Endothelial cell of umbilical vein (primary cell): ENCODE data around the gene ZNF334. TPM values are rescaled to one million over a fixed set of nuclear protein-coding genes. Genes with fewer than 3 reads are reported as not detected.

Experiments
- BruUV-seq: library from RNA; stranded (reverse); fragments of 400-500 nt; replicated peaks from 2 replicates; lab custom pipeline; 2021; lab: Mats Ljungman, UMichigan
- CTCF ChIA-PET: fragments of 300-600, 350-600 bp; sonication (Branson Sonifier 250); formaldehyde crosslinking; loops from one replicate; lab custom pipeline; 2021; ENCODE audit warnings: antibody characterized with exemption, inconsistent platforms; lab: Charles Lee
- POLR2A ChIA-PET: fragments of 300-600, 350-600 bp; sonication (Branson Sonifier 250); formaldehyde crosslinking; loops from one replicate; lab custom pipeline; 2021; ENCODE audit warnings: antibody characterized with exemption, inconsistent platforms; lab: Charles Lee
- DNase-seq: peaks from one replicate; pipeline ENCODE4 v3.0.0-alpha.2; 2011; ENCODE audit warnings: low read depth, low spot score
- FAIRE-seq: peaks from 2 replicates; lab custom pipeline; 2011; peaks lifted over from hg19 to GRCh38; lab: Jason Lieb, UNC
- H2AFZ ChIP-seq: 2 replicates; pipeline ENCODE4 v1.6.0; 2012; ENCODE audit warnings: low read depth, low read length, control low read depth, inconsistent platforms
- H3K27ac ChIP-seq: 2 replicates; pipeline ENCODE4 v1.5.1; 2011; ENCODE audit warnings: low read depth, mild to moderate bottlenecking, control low read depth, low read length, moderate library complexity; ENCODE audit not compliant: insufficient read depth
- H3K27me3 ChIP-seq, 2 experiments: 2 replicates each; pipeline versions ENCODE4 v1.6.0 to v1.6.1; 2011; ENCODE audit warnings: low read length in 2 of 2, mixed read lengths in 1 of 2; ENCODE audit not compliant: control insufficient read depth in 2 of 2, insufficient read depth in 2 of 2
- H3K36me3 ChIP-seq, 2 experiments: 2 replicates in 1 of 2; 3 replicates in 1 of 2; pipeline ENCODE4 v1.5.1; 2011; ENCODE audit warnings: low read length in 2 of 2, mild to moderate bottlenecking in 1 of 2, moderate library complexity in 1 of 2; ENCODE audit not compliant: control insufficient read depth in 2 of 2, insufficient read depth in 2 of 2; ENCODE audit errors: extremely low read depth in 1 of 2
- H3K4me1 ChIP-seq: 3 replicates; pipeline ENCODE4 v1.5.1; 2011; ENCODE audit warnings: mild to moderate bottlenecking, low read length; ENCODE audit not compliant: control insufficient read depth, insufficient read depth; ENCODE audit errors: extremely low read depth
- H3K4me2 ChIP-seq: 2 replicates; pipeline ENCODE4 v1.6.1; 2011; ENCODE audit warnings: low read length, control low read depth, mixed read lengths; ENCODE audit not compliant: insufficient read depth
- H3K4me3 ChIP-seq, 3 experiments: fragments of 200-600 bp in 1 of 3; sonication (generic), shearing (Covaris generic) in 1 of 3; replicated peaks in 1 of 3; 2 replicates each; pipeline ENCODE4 v1.5.1; 2011 to 2016; ENCODE audit warnings: control low read depth in 3 of 3, low read length in 3 of 3, mild to moderate bottlenecking in 2 of 3, inconsistent platforms in 1 of 3, low read depth in 1 of 3, moderate library complexity in 1 of 3; ENCODE audit not compliant: insufficient read depth in 1 of 3
- H3K79me2 ChIP-seq: 2 replicates; pipeline ENCODE4 v1.6.0; 2012; ENCODE audit warnings: low read length, inconsistent platforms; ENCODE audit not compliant: control insufficient read depth, insufficient read depth
- H3K9ac ChIP-seq: replicated peaks from 2 replicates; pipeline ENCODE3; 2011; ENCODE audit warnings: low read length, control low read depth; ENCODE audit not compliant: insufficient read depth; ENCODE audit errors: extremely low read depth
- H3K9me1 ChIP-seq: replicated peaks from 3 replicates; pipeline ENCODE4 v1.6.0; 2011; ENCODE audit warnings: mild to moderate bottlenecking, low read length; ENCODE audit not compliant: control insufficient read depth, insufficient read depth; ENCODE audit errors: extremely low read depth
- H3K9me3 ChIP-seq: replicated peaks from 2 replicates; pipeline ENCODE4 v1.5.1; 2012; ENCODE audit warnings: low read length, inconsistent platforms; ENCODE audit not compliant: control insufficient read depth, insufficient read depth
- H4K20me1 ChIP-seq: replicated peaks from 2 replicates; pipeline ENCODE3; 2011; ENCODE audit warnings: mild to moderate bottlenecking, low read length; ENCODE audit not compliant: control insufficient read depth, insufficient read depth; ENCODE audit errors: extremely low read depth
- CTCF ChIP-seq, 2 donors: IDR thresholded peaks; 1 replicate in 1 of 2; 2 replicates in 1 of 2; pipeline ENCODE4 v1.5.1; 2011; ENCODE audit warnings: low read length in 2 of 2, mild to moderate bottlenecking in 2 of 2, moderate library complexity in 2 of 2, control low read depth in 1 of 2, inconsistent platforms in 1 of 2, low read depth in 1 of 2; ENCODE audit not compliant: insufficient read depth in 1 of 2; ENCODE audit errors: extremely low read depth in 1 of 2
- EZH2 ChIP-seq: IDR thresholded peaks from 2 replicates; pipeline ENCODE4 v1.6.1; 2012; ENCODE audit warnings: borderline replicate concordance, low read depth, mild to moderate bottlenecking, moderate library complexity, low read length, inconsistent platforms; ENCODE audit not compliant: severe bottlenecking
- FOS ChIP-seq: IDR thresholded peaks from 2 replicates; pipeline ENCODE4 v1.6.1; 2011; ENCODE audit warnings: mild to moderate bottlenecking, low read length, moderate library complexity, borderline replicate concordance; ENCODE audit not compliant: insufficient read depth
- JUN ChIP-seq: IDR thresholded peaks from 2 replicates; pipeline ENCODE4 v1.6.1; 2011; ENCODE audit warnings: borderline replicate concordance, low read depth; ENCODE audit not compliant: insufficient read length, insufficient read depth
- MAX ChIP-seq: IDR thresholded peaks from 2 replicates; pipeline ENCODE4 v1.6.1; 2011; ENCODE audit not compliant: insufficient read depth, insufficient read length
- dilution Hi-C: fragments of 300-500 bp; cut with MboI; formaldehyde crosslinking; loops from one replicate; pipeline ENCODE4 v1.15.0; 2019; ENCODE audit warnings: low sequenced_read_pairs; ENCODE audit not compliant: extremely low pct_ligation_motif_present
- intact Hi-C: fragments of 100-400 bp; cut with micrococcal nuclease; formaldehyde crosslinking; loops from one replicate; pipeline ENCODE4 v1.10.0; 2022
- polyA plus RNA-seq, 4 experiments: library from polyadenylated mRNA; depleted of rRNA in 3 of 4; stranded (reverse) in 3 of 4; unstranded in 1 of 4; fragments of >200 nt; gene quantifications; 2 replicates each; pipeline versions ENCODE4 v1.2.1 to v1.2.3, GENCODE V29; 2011 to 2012; ENCODE audit warnings: missing spikeins in 1 of 4
- total RNA-seq: library from RNA; stranded (reverse); gene quantifications from 2 replicates; pipeline ENCODE4 v1.2.3, GENCODE V29; 2021

ZNF334 gene
- total and polyA plus RNA-seq, 2 donors (not counting 3 experiments of a cell fraction or from before 2014, with no cell fraction given) = 0.08 to 1.6 TPM

- dilution Hi-C loops = no loop called here
- Histone ChIP-seq H4K20me1 (no peaks in the 10 kb centered on the region), H3K4me1 (no peaks in the 10 kb centered on the region), H3K4me3 (no peak overlapping the region), H3K27ac (no peak overlapping the region), H3K4me2 (no peak overlapping the region), H3K36me3 (no peaks in the 10 kb centered on the region), H3K27me3 (no peaks in the 10 kb centered on the region), H2AFZ (no peak overlapping the region), H3K9ac (no peak overlapping the region), H3K9me1 (no peaks in the 10 kb centered on the region), H3K9me3 (no peaks in the 10 kb centered on the region), H3K79me2 (no peaks in the 10 kb centered on the region)
- no peak for DNase-seq
- POLR2A ChIA-PET = no interaction called here
- FAIRE-seq = no peak
- TF ChIP-seq EZH2 (no peak), MAX (no peak), FOS (no peak), CTCF (IDR thresholded peaks at IDR 0.05; ENCODE audit: extremely low read depth in 1 of 2, insufficient read depth in 1 of 2, low read depth in 1 of 2, low read length in 2 of 2) (no peak), JUN (no peak)
- CTCF ChIA-PET = interaction anchor here (0.8 to 2.3 kb wide), 3 partner anchors 10 to 11 kb away, joined by 3 to 13 read pairs (median 4); no protein-coding TSS in a partner anchor
- BruUV-seq = no TSS peak
- intact Hi-C loops = no loop called here
Observed at GRCh38 chr20:46551522-46552381, 38.4 kb upstream of the ZNF334 start.
